ENCODE data around the gene ZNF575.

- TF ChIP-seq SUZ12 (IDR thresholded peaks at IDR 0.05; ENCODE audit: extremely low read depth, insufficient read depth, insufficient read length), result no peak
- TF ChIP-seq YY1 (IDR thresholded peaks at IDR 0.05; ENCODE audit: insufficient read depth, insufficient read length), result no peak
Measured at GRCh38 chr19:43562226-43562697, 29.3 kb downstream of the ZNF575 start.
